PC-3 (cell line): ENCODE results near the gene LATS2. TPM values are rescaled to one million over a fixed set of nuclear protein-coding genes. Genes with fewer than 3 reads are reported as not detected.

Experiments used
- ATAC-seq: fragments of 200-7000 bp; cut with Tn5 transposase; 2 replicates; pipeline ENCODE4 v1.9.1; 2020; ENCODE audit warnings: mild to moderate bottlenecking, moderate library complexity
- BruUV-seq: library from RNA; stranded (reverse); fragments of 400-500 nt; replicated peaks from 2 replicates; lab custom pipeline; 2021; lab: Mats Ljungman, UMichigan
- CTCF ChIA-PET: fragments of 300-600 bp; sonication (Branson Sonifier 250); formaldehyde crosslinking; loops from one replicate; lab custom pipeline; 2022; ENCODE audit warnings: antibody characterized with exemption; lab: Charles Lee
- POLR2A ChIA-PET: fragments of 300-600 bp; sonication (Branson Sonifier 250); formaldehyde crosslinking; loops from one replicate; lab custom pipeline; 2022; ENCODE audit warnings: antibody characterized with exemption; ENCODE audit not compliant: unreplicated experiment; lab: Charles Lee
- DNase-seq: peaks from one replicate; pipeline ENCODE4 v3.0.0-alpha.2; 2015
- H2AFZ ChIP-seq: fragments of 300-600 bp; sonication (generic); 2 replicates; pipeline ENCODE4 v1.6.0; 2016; ENCODE audit warnings: antibody characterized with exemption, low read length
- H3F3A ChIP-seq: fragments of 300-600 bp; sonication (generic); one replicate; pipeline ENCODE4 v1.6.0; 2017; ENCODE audit warnings: antibody characterized with exemption, low read length, control low read depth, mild to moderate bottlenecking; ENCODE audit not compliant: unreplicated experiment
- H3K27ac ChIP-seq: fragments of 300-600 bp; sonication (generic); 2 replicates; pipeline ENCODE4 v1.5.1; 2016; ENCODE audit warnings: mild to moderate bottlenecking, low read length
- H3K27me3 ChIP-seq: fragments of 300-600 bp; sonication (generic); 2 replicates; pipeline ENCODE4 v1.6.1; 2016; ENCODE audit warnings: low read length, mixed read lengths
- H3K36me3 ChIP-seq: fragments of 300-600 bp; sonication (generic); 2 replicates; pipeline ENCODE4 v1.6.1; 2016; ENCODE audit warnings: low read depth, mixed run types, low read length, mixed read lengths
- H3K4me1 ChIP-seq: fragments of 300-600 bp; sonication (generic); 2 replicates; pipeline ENCODE4 v1.5.1; 2016; ENCODE audit warnings: low read length; ENCODE audit not compliant: insufficient read depth
- H3K4me2 ChIP-seq: fragments of 300-600 bp; sonication (generic); 2 replicates; pipeline ENCODE4 v1.6.0; 2016; ENCODE audit warnings: low read length
- H3K4me3 ChIP-seq: fragments of 300-600 bp; sonication (generic); 2 replicates; pipeline ENCODE4 v1.5.1; 2016; ENCODE audit warnings: mild to moderate bottlenecking, low read length, mixed read lengths
- H3K79me2 ChIP-seq: fragments of 300-600 bp; sonication (generic); 2 replicates; pipeline ENCODE4 v1.6.1; 2017; ENCODE audit warnings: low read length, mixed read lengths
- H3K9ac ChIP-seq: fragments of 300-600 bp; sonication (generic); 2 replicates; pipeline ENCODE4 v1.6.0; 2016; ENCODE audit warnings: mild to moderate bottlenecking, low read length
- H3K9me2 ChIP-seq: fragments of 300-600 bp; sonication (generic); replicated peaks from 2 replicates; pipeline ENCODE4 v1.6.1; 2016; ENCODE audit warnings: mixed run types, low read length, mixed read lengths
- H3K9me3 ChIP-seq: fragments of 300-600 bp; sonication (generic); 2 replicates; pipeline ENCODE4 v1.6.1; 2016; ENCODE audit warnings: low read length, mixed read lengths
- H4K20me1 ChIP-seq: fragments of 300-600 bp; sonication (generic); 2 replicates; pipeline ENCODE4 v1.6.1; 2016; ENCODE audit warnings: low read length, mixed read lengths
- CTCF ChIP-seq: fragments of 300-600 bp; sonication (generic); conservative IDR thresholded peaks from 2 replicates; pipeline ENCODE4 v1.5.1; 2017; ENCODE audit warnings: antibody characterized with exemption, low read depth, mild to moderate bottlenecking, low read length
- EZH2 ChIP-seq: fragments of 300-600 bp; sonication (generic); IDR thresholded peaks from one replicate; pipeline ENCODE4 v1.6.1; 2017; ENCODE audit warnings: antibody characterized with exemption, mild to moderate bottlenecking, low read length; ENCODE audit not compliant: unreplicated experiment
- EZH2phosphoT487 ChIP-seq: fragments of 300-600 bp; sonication (generic); IDR thresholded peaks from 2 replicates; pipeline ENCODE4 v1.6.1; 2018; ENCODE audit warnings: mild to moderate bottlenecking, antibody characterized with exemption, low read length, borderline replicate concordance
- intact Hi-C: fragments of 100-400 bp; cut with micrococcal nuclease; formaldehyde crosslinking; loops from 2 replicates; pipeline ENCODE4 v1.9.0; 2023
- total RNA-seq: library from RNA; depleted of rRNA; stranded (reverse); fragments of >200 nt; gene quantifications from 2 replicates; pipeline ENCODE4 v1.2.3, GENCODE V29; 2014

LATS2 gene
- total RNA-seq, 1 experiment from 2014 or later, result 11.0 TPM

GRCh38 chr13:21039097-21039800, 22.1 kb downstream of the LATS2 start:
- Histone ChIP-seq H3K4me2 (no peak overlapping the region), H3F3A (peaks cover 5% of the 10 kb centered on the region), H3K4me3 (no peak overlapping the region), H3K27me3 (no peaks in the 10 kb centered on the region), H2AFZ (no peak overlapping the region), H3K79me2 (peaks cover 93% of the 10 kb centered on the region), H3K9me3 (no peaks in the 10 kb centered on the region), H4K20me1 (peaks cover 4% of the 10 kb centered on the region; the same call in 1 of the 2 replicates), H3K4me1 (peaks cover 16% of the 10 kb centered on the region), H3K36me3 (0 out of 2 replicates have a peak, but pooled peaks cover 3% of the 10 kb centered on the region), H3K9ac (no peak overlapping the region), H3K9me2 (no peaks in the 10 kb centered on the region), H3K27ac (no peak overlapping the region)
- intact Hi-C loops, result no loop called here
- DNase-seq, result no peak
- ChIA-PET CTCF (interaction anchor here (0.6 kb wide), 1 partner anchor 975 kb away, joined by 3 read pairs; no protein-coding TSS in a partner anchor), POLR2A (interaction anchor here (0.7 kb wide), 1 partner anchor 216 kb away, joined by 6 read pairs; no protein-coding TSS in a partner anchor)
- TF ChIP-seq CTCF (no peak), EZH2 (no peak), EZH2phosphoT487 (no peak)
- no peak for ATAC-seq
- BruUV-seq, result no TSS peak

GRCh38 chr13:21037656-21038055, 23.7 kb downstream of the LATS2 start:
- Histone ChIP-seq H3K36me3 (no peaks in the 10 kb centered on the region), H3K9me3 (no peaks in the 10 kb centered on the region), H3K4me1 (peaks cover 28% of the 10 kb centered on the region), H3F3A (peaks cover 11% of the 10 kb centered on the region), H3K4me2 (no peak overlapping the region), H4K20me1 (peaks cover 4% of the 10 kb centered on the region; the same call in 1 of the 2 replicates), H3K4me3 (no peak overlapping the region), H3K79me2 (peaks cover 86% of the 10 kb centered on the region), H3K27ac (no peak overlapping the region), H3K27me3 (no peaks in the 10 kb centered on the region), H2AFZ (no peak overlapping the region), H3K9ac (no peak overlapping the region), H3K9me2 (no peaks in the 10 kb centered on the region)
- POLR2A ChIA-PET, result no interaction called here
- CTCF ChIA-PET, result no interaction called here
- no peak for ATAC-seq
- intact Hi-C loops, result no loop called here
- no TSS peak for BruUV-seq
- no peak for TF ChIP-seq EZH2phosphoT487
- TF ChIP-seq CTCF, result no peak
- no peak for TF ChIP-seq EZH2
- DNase-seq, result no peak

- no peak overlapping the region for H2AFZ ChIP-seq
- H3K79me2 ChIP-seq, result peaks cover 86% of the 10 kb centered on the region
- H3K27ac ChIP-seq, result peak overlapping the region; percentile 99
- POLR2A ChIA-PET, result interaction anchor here (0.6 to 0.7 kb wide), 2 partner anchors 30 to 70 kb away, joined by 4 read pairs; no protein-coding TSS in a partner anchor
- peak overlapping the region; percentile 91 for H3K9ac ChIP-seq
- TF ChIP-seq EZH2, result no peak
- TF ChIP-seq EZH2phosphoT487, result no peak
- no peak for TF ChIP-seq CTCF
- H3K27me3 ChIP-seq, result no peaks in the 10 kb centered on the region
- DNase-seq (no peak), ATAC-seq (no peak; the same call in 1 of the 2 replicates)
- H3K4me1 ChIP-seq, result peaks cover 31% of the 10 kb centered on the region
- H3K9me2 ChIP-seq, result no peaks in the 10 kb centered on the region
- H3K4me2 ChIP-seq, result peak overlapping the region; percentile 65
- no peaks in the 10 kb centered on the region for H4K20me1 ChIP-seq
- TSS peak; percentile 36 for BruUV-seq
- H3K36me3 ChIP-seq, result no peaks in the 10 kb centered on the region
- CTCF ChIA-PET, result interaction anchor here (0.6 to 1.8 kb wide), 3 partner anchors 61 to 98 kb away, joined by 3 to 7 read pairs (median 4); no protein-coding TSS in a partner anchor
- H3F3A ChIP-seq, result peaks cover 11% of the 10 kb centered on the region
- intact Hi-C loops, result loop anchor here (1.0 kb wide), 1 partner anchor 23 kb away; no protein-coding TSS in a partner anchor
- no peaks in the 10 kb centered on the region for H3K9me3 ChIP-seq
- no peak overlapping the region for H3K4me3 ChIP-seq
Observed at GRCh38 chr13:21035498-21035897, 25.9 kb downstream of the LATS2 start.
